CD4-positive, alpha-beta T cell treated with Interleukin-15 for 1 hour (primary cell): Measurements from ENCODE around the gene ETFA.

Experiments
- DNase-seq: peaks from one replicate; pipeline ENCODE4 v3.0.0-alpha.2; 2020

The ETFA gene

GRCh38 chr15:76209523-76209922 lies 101.7 kb downstream of the ETFA start:
- DNase-seq, result no peak

GRCh38 chr15:76208786-76209424 lies 102.4 kb downstream of the ETFA start:
- DNase-seq, result no peak

- no peak for DNase-seq
Observed at GRCh38 chr15:76208084-76208785, 103.0 kb downstream of the ETFA start.

- DNase-seq, result no peak
Observed at GRCh38 chr15:76206325-76206976, 104.8 kb downstream of the ETFA start.

GRCh38 chr15:76204916-76205460 lies 106.3 kb downstream of the ETFA start:
- DNase-seq, result no peak

- DNase-seq, result no peak
Observed at GRCh38 chr15:76204109-76204845, 107.0 kb downstream of the ETFA start.

- no peak for DNase-seq
Observed at GRCh38 chr15:76203346-76204108, 107.7 kb downstream of the ETFA start.

GRCh38 chr15:76201536-76202255 lies 109.6 kb downstream of the ETFA start:
- DNase-seq, result no peak

- DNase-seq, result no peak
Observed at GRCh38 chr15:76200641-76201105, 110.6 kb downstream of the ETFA start.

- DNase-seq, result no peak
Observed at GRCh38 chr15:76200083-76200465, 111.2 kb downstream of the ETFA start.

- DNase-seq, result no peak
Observed at GRCh38 chr15:76199106-76200082, 111.9 kb downstream of the ETFA start.

GRCh38 chr15:76198456-76199105 lies 112.7 kb downstream of the ETFA start:
- no peak for DNase-seq

GRCh38 chr15:76197703-76198455 lies 113.4 kb downstream of the ETFA start:
- no peak for DNase-seq

- peak; percentile 7 for DNase-seq
Observed at GRCh38 chr15:76196269-76197231, 114.7 kb downstream of the ETFA start.

GRCh38 chr15:76195506-76196268 lies 115.6 kb downstream of the ETFA start:
- no peak for DNase-seq

GRCh38 chr15:76193934-76194333 lies 117.3 kb downstream of the ETFA start:
- no peak for DNase-seq

- no peak for DNase-seq
Observed at GRCh38 chr15:76192715-76193114, 118.6 kb downstream of the ETFA start.
